PC-3 (cell line): Measurements from ENCODE around the gene ZRANB1. TPM values are rescaled to one million over a fixed set of nuclear protein-coding genes. Genes with fewer than 3 reads are reported as not detected.

Experiments
- ATAC-seq: fragments of 200-7000 bp; cut with Tn5 transposase; 2 replicates; pipeline ENCODE4 v1.9.1; 2020; ENCODE audit warnings: mild to moderate bottlenecking, moderate library complexity
- BruUV-seq: library from RNA; stranded (reverse); fragments of 400-500 nt; replicated peaks from 2 replicates; lab custom pipeline; 2021; lab: Mats Ljungman, UMichigan
- CTCF ChIA-PET: fragments of 300-600 bp; sonication (Branson Sonifier 250); formaldehyde crosslinking; loops from one replicate; lab custom pipeline; 2022; ENCODE audit warnings: antibody characterized with exemption; lab: Charles Lee
- POLR2A ChIA-PET: fragments of 300-600 bp; sonication (Branson Sonifier 250); formaldehyde crosslinking; loops from one replicate; lab custom pipeline; 2022; ENCODE audit warnings: antibody characterized with exemption; ENCODE audit not compliant: unreplicated experiment; lab: Charles Lee
- DNase-seq: peaks from one replicate; pipeline ENCODE4 v3.0.0-alpha.2; 2015
- H2AFZ ChIP-seq: fragments of 300-600 bp; sonication (generic); 2 replicates; pipeline ENCODE4 v1.6.0; 2016; ENCODE audit warnings: antibody characterized with exemption, low read length
- H3F3A ChIP-seq: fragments of 300-600 bp; sonication (generic); one replicate; pipeline ENCODE4 v1.6.0; 2017; ENCODE audit warnings: antibody characterized with exemption, low read length, control low read depth, mild to moderate bottlenecking; ENCODE audit not compliant: unreplicated experiment
- H3K27ac ChIP-seq: fragments of 300-600 bp; sonication (generic); 2 replicates; pipeline ENCODE4 v1.5.1; 2016; ENCODE audit warnings: mild to moderate bottlenecking, low read length
- H3K27me3 ChIP-seq: fragments of 300-600 bp; sonication (generic); 2 replicates; pipeline ENCODE4 v1.6.1; 2016; ENCODE audit warnings: low read length, mixed read lengths
- H3K36me3 ChIP-seq: fragments of 300-600 bp; sonication (generic); 2 replicates; pipeline ENCODE4 v1.6.1; 2016; ENCODE audit warnings: low read depth, mixed run types, low read length, mixed read lengths
- H3K4me1 ChIP-seq: fragments of 300-600 bp; sonication (generic); 2 replicates; pipeline ENCODE4 v1.5.1; 2016; ENCODE audit warnings: low read length; ENCODE audit not compliant: insufficient read depth
- H3K4me2 ChIP-seq: fragments of 300-600 bp; sonication (generic); 2 replicates; pipeline ENCODE4 v1.6.0; 2016; ENCODE audit warnings: low read length
- H3K4me3 ChIP-seq: fragments of 300-600 bp; sonication (generic); 2 replicates; pipeline ENCODE4 v1.5.1; 2016; ENCODE audit warnings: mild to moderate bottlenecking, low read length, mixed read lengths
- H3K79me2 ChIP-seq: fragments of 300-600 bp; sonication (generic); 2 replicates; pipeline ENCODE4 v1.6.1; 2017; ENCODE audit warnings: low read length, mixed read lengths
- H3K9ac ChIP-seq: fragments of 300-600 bp; sonication (generic); 2 replicates; pipeline ENCODE4 v1.6.0; 2016; ENCODE audit warnings: mild to moderate bottlenecking, low read length
- H3K9me2 ChIP-seq: fragments of 300-600 bp; sonication (generic); replicated peaks from 2 replicates; pipeline ENCODE4 v1.6.1; 2016; ENCODE audit warnings: mixed run types, low read length, mixed read lengths
- H3K9me3 ChIP-seq: fragments of 300-600 bp; sonication (generic); 2 replicates; pipeline ENCODE4 v1.6.1; 2016; ENCODE audit warnings: low read length, mixed read lengths
- H4K20me1 ChIP-seq: fragments of 300-600 bp; sonication (generic); 2 replicates; pipeline ENCODE4 v1.6.1; 2016; ENCODE audit warnings: low read length, mixed read lengths
- CTCF ChIP-seq: fragments of 300-600 bp; sonication (generic); conservative IDR thresholded peaks from 2 replicates; pipeline ENCODE4 v1.5.1; 2017; ENCODE audit warnings: antibody characterized with exemption, low read depth, mild to moderate bottlenecking, low read length
- EZH2 ChIP-seq: fragments of 300-600 bp; sonication (generic); IDR thresholded peaks from one replicate; pipeline ENCODE4 v1.6.1; 2017; ENCODE audit warnings: antibody characterized with exemption, mild to moderate bottlenecking, low read length; ENCODE audit not compliant: unreplicated experiment
- EZH2phosphoT487 ChIP-seq: fragments of 300-600 bp; sonication (generic); IDR thresholded peaks from 2 replicates; pipeline ENCODE4 v1.6.1; 2018; ENCODE audit warnings: mild to moderate bottlenecking, antibody characterized with exemption, low read length, borderline replicate concordance
- intact Hi-C: fragments of 100-400 bp; cut with micrococcal nuclease; formaldehyde crosslinking; loops from 2 replicates; pipeline ENCODE4 v1.9.0; 2023
- total RNA-seq: library from RNA; depleted of rRNA; stranded (reverse); fragments of >200 nt; gene quantifications from 2 replicates; pipeline ENCODE4 v1.2.3, GENCODE V29; 2014

ZRANB1 gene
- total RNA-seq, 1 experiment from 2014 or later = 12.8 TPM

GRCh38 chr10:125026974-125027735 is 85.2 kb downstream of the ZRANB1 start:
- ATAC-seq = no peak
- no peak for DNase-seq
- Histone ChIP-seq H3F3A (no peaks in the 10 kb centered on the region), H4K20me1 (no peaks in the 10 kb centered on the region), H3K27me3 (no peaks in the 10 kb centered on the region), H3K27ac (no peak overlapping the region), H3K4me2 (no peak overlapping the region), H3K9me2 (no peaks in the 10 kb centered on the region), H2AFZ (no peak overlapping the region), H3K9ac (no peak overlapping the region), H3K9me3 (no peaks in the 10 kb centered on the region), H3K4me1 (peaks cover 30% of the 10 kb centered on the region), H3K4me3 (no peak overlapping the region), H3K79me2 (peaks cover 83% of the 10 kb centered on the region), H3K36me3 (no peaks in the 10 kb centered on the region; the same call in 1 of the 2 replicates)
- BruUV-seq = no TSS peak
- TF ChIP-seq EZH2 (no peak), CTCF (no peak), EZH2phosphoT487 (no peak)
- ChIA-PET CTCF (no interaction called here), POLR2A (no interaction called here)
- intact Hi-C loops = no loop called here

GRCh38 chr10:125027871-125028869 is 86.2 kb downstream of the ZRANB1 start:
- Histone ChIP-seq H3K9ac (peak overlapping the region; percentile 45), H2AFZ (no peak overlapping the region), H3K79me2 (peaks cover 84% of the 10 kb centered on the region), H4K20me1 (no peaks in the 10 kb centered on the region), H3K4me3 (no peak overlapping the region), H3K4me1 (peaks cover 30% of the 10 kb centered on the region), H3K27ac (peak overlapping the region; percentile 67), H3F3A (no peaks in the 10 kb centered on the region), H3K27me3 (no peaks in the 10 kb centered on the region), H3K36me3 (no peaks in the 10 kb centered on the region; the same call in 1 of the 2 replicates), H3K4me2 (peak overlapping the region; percentile 17), H3K9me2 (no peaks in the 10 kb centered on the region), H3K9me3 (no peaks in the 10 kb centered on the region)
- no TSS peak for BruUV-seq
- ATAC-seq (peak; percentile 82), DNase-seq (peak; percentile 56)
- ChIA-PET POLR2A (no interaction called here), CTCF (no interaction called here)
- TF ChIP-seq CTCF (no peak), EZH2phosphoT487 (no peak), EZH2 (no peak)
- intact Hi-C loops = no loop called here
